Transverse colon (tissue), 4 donors: ENCODE data around the gene ARHGAP21. TPM values are rescaled to one million over a fixed set of nuclear protein-coding genes. Genes with fewer than 3 reads are reported as not detected.

Source experiments
- DNase-seq: peaks from one replicate; pipeline ENCODE4 v3.0.0-alpha.2; 2019
- H3K27ac ChIP-seq, 4 donors: fragments of 200-600 bp; sonication (generic); 2 replicates each; pipeline ENCODE4 v1.5.1; 2016 to 2018; ENCODE audit warnings: inconsistent platforms in 4 of 4
- H3K27me3 ChIP-seq: fragments of 200-600 bp; sonication (generic); 2 replicates; pipeline ENCODE4 v1.5.1; 2017; ENCODE audit warnings: inconsistent platforms
- H3K36me3 ChIP-seq, 4 donors: fragments of 200-600 bp; sonication (generic); 2 replicates each; pipeline ENCODE4 v1.5.1; 2017 to 2019; ENCODE audit warnings: inconsistent platforms in 4 of 4
- H3K4me1 ChIP-seq, 4 donors: fragments of 200-600 bp; sonication (generic); 2 replicates each; pipeline ENCODE4 v1.5.1; 2017 to 2020; ENCODE audit warnings: inconsistent platforms in 4 of 4
- H3K4me3 ChIP-seq, 4 donors: fragments of 200-600 bp; sonication (generic); 1 replicate in 1 of 4; 2 replicates in 3 of 4; pipeline versions ENCODE4 v1.5.1 to v1.6.1; 2017 to 2019; ENCODE audit warnings: inconsistent platforms in 4 of 4
- H3K9me3 ChIP-seq, 2 donors: fragments of 200-600 bp; sonication (generic); 2 replicates each; pipeline ENCODE4 v1.5.1; 2017 to 2019; ENCODE audit warnings: inconsistent platforms in 2 of 2
- CTCF ChIP-seq, 5 experiments: fragments of 200-600 bp in 3 of 5; fragments of 450-650 bp in 2 of 5; sonication (generic) in 3 of 5; IDR thresholded peaks; 1 replicate in 2 of 5; 2 replicates in 3 of 5; pipeline ENCODE4 v1.5.1; 2016 to 2017; ENCODE audit warnings: antibody characterized with exemption in 5 of 5, inconsistent platforms in 3 of 5, mild to moderate bottlenecking in 2 of 5, moderate library complexity in 1 of 5
- EP300 ChIP-seq: sonication (generic); formaldehyde crosslinking; IDR thresholded peaks from one replicate; pipeline ENCODE4 v1.6.1; 2017; ENCODE audit warnings: antibody characterized with exemption, low read depth
- POLR2A ChIP-seq: fragments of 450-650 bp; IDR thresholded peaks from one replicate; pipeline ENCODE4 v1.6.1; 2016; ENCODE audit warnings: antibody characterized with exemption, mild to moderate bottlenecking, moderate library complexity
- POLR2AphosphoS5 ChIP-seq, 3 donors: sonication (generic); formaldehyde crosslinking; IDR thresholded peaks; one replicate each; pipeline ENCODE4 v1.6.1; 2016; ENCODE audit warnings: antibody characterized with exemption in 3 of 3
- WGBS, 2 donors: methylation state at CpG; one replicate each; pipeline ENCODE4 v1.1.5; 2018; ENCODE audit warnings: low coverage in 1 of 2; 5-methylcytosine and 5-hydroxymethylcytosine counted together
- in situ Hi-C, 4 donors: fragments of 200-750 bp; cut with MboI; loops; one replicate each; pipeline versions ENCODE4 v1.15.0 to v1.15.1; 2017; ENCODE audit warnings: low sequenced_read_pairs in 3 of 4, low pct_ligation_motif_present in 1 of 4, low pct_unique_long_range_greater_than_20kb in 1 of 4
- intact Hi-C: fragments of 100-400 bp; cut with DNase I; formaldehyde crosslinking; loops from one replicate; pipeline ENCODE4 v1.15.1; 2023; ENCODE audit warnings: low total_unique reads
- total RNA-seq, 4 donors: library from RNA; depleted of rRNA; stranded (reverse); fragments of >200 nt; gene quantifications; one replicate each; pipeline ENCODE4 v1.1.0, GENCODE V29; 2016

Gene ARHGAP21
- total RNA-seq, 4 donors from 2014 or later: 62.8 to 94.1 (median 89.3) TPM

GRCh38 chr10:24579448-24579847 is 144.2 kb downstream of the ARHGAP21 start:
- TF ChIP-seq CTCF (IDR thresholded peaks at IDR 0.05) (no peak), POLR2AphosphoS5 (IDR thresholded peaks at IDR 0.05) (no peak), EP300 (no peak), POLR2A (no peak)
- no peak for DNase-seq
- Histone ChIP-seq H3K4me1 (no peaks in the 10 kb centered on the region), H3K36me3 (no peaks in the 10 kb centered on the region), H3K27ac (no peak overlapping the region), H3K27me3 (no peaks in the 10 kb centered on the region), H3K9me3 (no peaks in the 10 kb centered on the region), H3K4me3 (no peak overlapping the region)
- intact Hi-C loops (no loop called here), in situ Hi-C loops (no loop called here)
- WGBS, 2 donors: 90 to 100% methylated on average over 1 of the region's 1 CpG

- Histone ChIP-seq H3K27ac (no peak overlapping the region), H3K9me3 (no peaks in the 10 kb centered on the region), H3K4me3 (no peak overlapping the region), H3K4me1 (no peaks in the 10 kb centered on the region), H3K36me3 (no peaks in the 10 kb centered on the region), H3K27me3 (no peaks in the 10 kb centered on the region)
- in situ Hi-C loops (no loop called here), intact Hi-C loops (no loop called here)
- DNase-seq: no peak
- TF ChIP-seq POLR2A: no peak
- no peak for TF ChIP-seq POLR2AphosphoS5 (IDR thresholded peaks at IDR 0.05)
- TF ChIP-seq CTCF (IDR thresholded peaks at IDR 0.05): no peak
- no peak for TF ChIP-seq EP300
- 80 to 81% methylated on average over 10 of the region's 10 CpGs for WGBS, 2 donors
Measured at GRCh38 chr10:24575481-24576002, 148.1 kb downstream of the ARHGAP21 start.

- Histone ChIP-seq H3K27me3 (no peaks in the 10 kb centered on the region), H3K4me3 (no peak overlapping the region), H3K9me3 (no peaks in the 10 kb centered on the region), H3K36me3 (no peaks in the 10 kb centered on the region), H3K27ac (no peak overlapping the region), H3K4me1 (no peaks in the 10 kb centered on the region)
- intact Hi-C loops: no loop called here
- WGBS, 2 donors: 77% methylated on average over 3 of the region's 3 CpGs; no CpG with 5 or more reads in 1 of the 2 donors
- no peak for TF ChIP-seq POLR2A
- no peak for TF ChIP-seq EP300
- TF ChIP-seq POLR2AphosphoS5 (IDR thresholded peaks at IDR 0.05): no peak
- no peak for TF ChIP-seq CTCF (IDR thresholded peaks at IDR 0.05)
- DNase-seq: no peak
- in situ Hi-C loops: loop anchor here in 1 of 4 donors (25.0 kb wide), 1 partner anchor 1412 kb away; no protein-coding TSS in a partner anchor
Measured at GRCh38 chr10:24574578-24575155, 149.0 kb downstream of the ARHGAP21 start.

- TF ChIP-seq POLR2AphosphoS5 (IDR thresholded peaks at IDR 0.05) (no peak), POLR2A (no peak), CTCF (IDR thresholded peaks at IDR 0.05) (no peak), EP300 (no peak)
- Histone ChIP-seq H3K27me3 (no peaks in the 10 kb centered on the region), H3K4me1 (no peaks in the 10 kb centered on the region), H3K4me3 (no peak overlapping the region), H3K36me3 (no peaks in the 10 kb centered on the region), H3K27ac (no peak overlapping the region), H3K9me3 (no peaks in the 10 kb centered on the region)
- intact Hi-C loops (no loop called here), in situ Hi-C loops (loop anchor here in 1 of 4 donors (25.0 kb wide), 1 partner anchor 1412 kb away; no protein-coding TSS in a partner anchor)
- DNase-seq: no peak
- WGBS, 2 donors: 83% methylated on average over 9 of the region's 9 CpGs; no CpG with 5 or more reads in 1 of the 2 donors
Measured at GRCh38 chr10:24574161-24574560, 149.5 kb downstream of the ARHGAP21 start.
